Hepatocyte (in vitro differentiated cells): ENCODE data around the gene TRAPPC1. TPM values are rescaled to one million over a fixed set of nuclear protein-coding genes. Genes with fewer than 3 reads are reported as not detected.

Experiments
- DNase-seq: peaks from one replicate; pipeline ENCODE4 v3.0.0-alpha.2; 2016; ENCODE audit warnings: low spot score
- H2AFZ ChIP-seq: fragments of 200-600 bp; sonication (generic); 2 replicates; pipeline ENCODE4 v1.6.0; 2016; ENCODE audit warnings: antibody characterized with exemption, mild to moderate bottlenecking
- H3K27ac ChIP-seq: fragments of 200-600 bp; sonication (generic); 2 replicates; pipeline ENCODE4 v1.5.1; 2016; ENCODE audit warnings: mild to moderate bottlenecking
- H3K27me3 ChIP-seq: fragments of 200-600 bp; sonication (generic); 2 replicates; pipeline ENCODE4 v1.6.1; 2016
- H3K36me3 ChIP-seq: fragments of 200-600 bp; sonication (generic); replicated peaks from 2 replicates; pipeline ENCODE4 v1.5.1; 2016; ENCODE audit warnings: low read depth; ENCODE audit not compliant: insufficient read depth
- H3K4me1 ChIP-seq: fragments of 200-600 bp; sonication (generic); 2 replicates; pipeline ENCODE4 v1.5.1; 2016; ENCODE audit warnings: mild to moderate bottlenecking, moderate library complexity; ENCODE audit not compliant: insufficient read depth
- H3K4me2 ChIP-seq: fragments of 200-600 bp; sonication (generic); 2 replicates; pipeline ENCODE4 v1.6.0; 2016
- H3K4me3 ChIP-seq: fragments of 200-600 bp; sonication (generic); 2 replicates; pipeline ENCODE4 v1.5.1; 2016; ENCODE audit warnings: mild to moderate bottlenecking
- H3K79me2 ChIP-seq: fragments of 200-600 bp; sonication (generic); 2 replicates; pipeline ENCODE4 v1.6.0; 2017; ENCODE audit warnings: mild to moderate bottlenecking
- H3K9me2 ChIP-seq: fragments of 200-600 bp; sonication (generic); replicated peaks from 2 replicates; pipeline ENCODE4 v1.6.0; 2017; ENCODE audit warnings: mild to moderate bottlenecking; ENCODE audit not compliant: insufficient read depth
- H3K9me3 ChIP-seq: fragments of 200-600 bp; sonication (generic); 2 replicates; pipeline ENCODE4 v1.5.1; 2016; ENCODE audit warnings: low read depth, mild to moderate bottlenecking
- H4K20me1 ChIP-seq: fragments of 200-600 bp; sonication (generic); 2 replicates; pipeline ENCODE4 v1.6.0; 2016; ENCODE audit warnings: mild to moderate bottlenecking; ENCODE audit not compliant: insufficient read depth, poor library complexity, severe bottlenecking
- EZH2 ChIP-seq: fragments of 200-600 bp; sonication (generic); IDR thresholded peaks from 2 replicates; pipeline ENCODE4 v1.6.1; 2016; ENCODE audit warnings: antibody characterized with exemption, mild to moderate bottlenecking, borderline replicate concordance
- EZH2phosphoT487 ChIP-seq: fragments of 200-600 bp; sonication (generic); IDR thresholded peaks from one replicate; pipeline ENCODE4 v1.6.1; 2018; ENCODE audit warnings: antibody characterized with exemption, mild to moderate bottlenecking, low read depth, moderate library complexity; ENCODE audit not compliant: unreplicated experiment, severe bottlenecking
- WGBS: methylation state at CpG from one replicate; pipeline ENCODE4 v1.1.6; 2016; ENCODE audit warnings: low lambda C conversion rate; ENCODE audit errors: missing lambda C conversion rate; 5-methylcytosine and 5-hydroxymethylcytosine counted together
- polyA plus RNA-seq: library from polyadenylated mRNA; unstranded; fragments of >200 nt; fragmentation: Nextera tagmentation; extraction: Ambion mirVana; gene quantifications from 2 replicates; pipeline ENCODE4 v1.2.1, GENCODE V29; 2016
- total RNA-seq: library from RNA; depleted of rRNA; stranded (reverse); fragments of >200 nt; gene quantifications from 2 replicates; pipeline ENCODE4 v1.2.3, GENCODE V29; 2014
- TF ChIP-seq, protein P1 (sequence below): fragments of 200-600 bp; sonication (generic); IDR thresholded peaks from 2 replicates; pipeline ENCODE4 v1.5.1; 2016; ENCODE audit warnings: antibody characterized with exemption, mild to moderate bottlenecking; ENCODE audit not compliant: poor library complexity

TRAPPC1 gene
- total and polyA plus RNA-seq, 2 experiments from 2014 or later = 20.7 to 272 TPM

- Histone ChIP-seq H3K4me2 (no peak overlapping the region), H3K27ac (no peak overlapping the region), H3K4me1 (no peaks in the 10 kb centered on the region), H2AFZ (no peak overlapping the region), H3K79me2 (no peaks in the 10 kb centered on the region), H3K9me3 (no peaks in the 10 kb centered on the region), H3K36me3 (peaks cover 3% of the 10 kb centered on the region), H3K4me3 (no peak overlapping the region), H3K27me3 (no peaks in the 10 kb centered on the region), H4K20me1 (no peaks in the 10 kb centered on the region), H3K9me2 (no peaks in the 10 kb centered on the region)
- WGBS = 95% methylated on average over 7 of the region's 7 CpGs
- TF ChIP-seq, protein P1, sequence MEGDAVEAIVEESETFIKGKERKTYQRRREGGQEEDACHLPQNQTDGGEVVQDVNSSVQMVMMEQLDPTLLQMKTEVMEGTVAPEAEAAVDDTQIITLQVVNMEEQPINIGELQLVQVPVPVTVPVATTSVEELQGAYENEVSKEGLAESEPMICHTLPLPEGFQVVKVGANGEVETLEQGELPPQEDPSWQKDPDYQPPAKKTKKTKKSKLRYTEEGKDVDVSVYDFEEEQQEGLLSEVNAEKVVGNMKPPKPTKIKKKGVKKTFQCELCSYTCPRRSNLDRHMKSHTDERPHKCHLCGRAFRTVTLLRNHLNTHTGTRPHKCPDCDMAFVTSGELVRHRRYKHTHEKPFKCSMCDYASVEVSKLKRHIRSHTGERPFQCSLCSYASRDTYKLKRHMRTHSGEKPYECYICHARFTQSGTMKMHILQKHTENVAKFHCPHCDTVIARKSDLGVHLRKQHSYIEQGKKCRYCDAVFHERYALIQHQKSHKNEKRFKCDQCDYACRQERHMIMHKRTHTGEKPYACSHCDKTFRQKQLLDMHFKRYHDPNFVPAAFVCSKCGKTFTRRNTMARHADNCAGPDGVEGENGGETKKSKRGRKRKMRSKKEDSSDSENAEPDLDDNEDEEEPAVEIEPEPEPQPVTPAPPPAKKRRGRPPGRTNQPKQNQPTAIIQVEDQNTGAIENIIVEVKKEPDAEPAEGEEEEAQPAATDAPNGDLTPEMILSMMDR = no peak
- TF ChIP-seq EZH2phosphoT487 = no peak
- no peak for TF ChIP-seq EZH2
- no peak for DNase-seq
Observed at GRCh38 chr17:7945651-7946050, 13.9 kb upstream of the TRAPPC1 start.

DNA sequence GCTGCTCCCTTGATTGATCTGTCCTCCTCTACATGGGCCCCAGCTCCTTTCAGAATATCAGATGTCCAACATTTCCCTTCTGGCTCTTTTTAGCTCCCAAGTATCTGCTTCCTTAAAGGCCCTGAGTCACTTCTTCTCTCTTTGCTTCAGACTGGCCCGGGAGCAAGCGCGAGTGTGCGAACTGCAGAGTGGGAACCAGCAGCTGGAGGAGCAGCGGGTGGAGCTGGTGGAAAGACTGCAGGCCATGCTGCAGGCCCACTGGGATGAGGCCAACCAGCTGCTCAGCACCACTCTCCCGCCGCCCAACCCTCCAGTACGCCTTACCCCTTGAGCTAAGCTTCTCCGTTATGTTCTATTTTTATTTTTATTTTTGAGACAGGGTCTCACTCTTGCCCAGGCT, 12.6 kb upstream of the TRAPPC1 start:
- H3K4me3 ChIP-seq = no peak overlapping the region
- H3K27me3 ChIP-seq = no peaks in the 10 kb centered on the region
- no peak overlapping the region for H2AFZ ChIP-seq
- H4K20me1 ChIP-seq = no peaks in the 10 kb centered on the region
- H3K79me2 ChIP-seq = no peaks in the 10 kb centered on the region
- no peaks in the 10 kb centered on the region for H3K4me1 ChIP-seq
- H3K36me3 ChIP-seq = peaks cover 3% of the 10 kb centered on the region
- H3K9me3 ChIP-seq = no peaks in the 10 kb centered on the region
- no peak overlapping the region for H3K27ac ChIP-seq
- H3K4me2 ChIP-seq = no peak overlapping the region
- 95% methylated on average over 9 of the region's 9 CpGs for WGBS
- H3K9me2 ChIP-seq = no peaks in the 10 kb centered on the region
- TF ChIP-seq EZH2 = no peak
- TF ChIP-seq, protein P1 = no peak
- no peak for TF ChIP-seq EZH2phosphoT487
- no peak for DNase-seq

- H3K27ac ChIP-seq = no peak overlapping the region
- H3K4me2 ChIP-seq = no peak overlapping the region
- 96% methylated on average over 13 of the region's 13 CpGs for WGBS
- no peaks in the 10 kb centered on the region for H4K20me1 ChIP-seq
- peaks cover 3% of the 10 kb centered on the region for H3K36me3 ChIP-seq
- no peak overlapping the region for H2AFZ ChIP-seq
- H3K27me3 ChIP-seq = no peaks in the 10 kb centered on the region
- no peak for TF ChIP-seq EZH2
- TF ChIP-seq, protein P1 = no peak
- TF ChIP-seq EZH2phosphoT487 = no peak
- no peak for DNase-seq
- H3K79me2 ChIP-seq = no peaks in the 10 kb centered on the region
- H3K9me2 ChIP-seq = no peaks in the 10 kb centered on the region
- H3K4me1 ChIP-seq = no peaks in the 10 kb centered on the region
- no peak overlapping the region for H3K4me3 ChIP-seq
- no peaks in the 10 kb centered on the region for H3K9me3 ChIP-seq
Observed at GRCh38 chr17:7943291-7943690, 11.5 kb upstream of the TRAPPC1 start.

- no peak overlapping the region for H3K4me2 ChIP-seq
- no peaks in the 10 kb centered on the region for H3K9me3 ChIP-seq
- H3K4me1 ChIP-seq = no peaks in the 10 kb centered on the region
- no peak overlapping the region for H3K4me3 ChIP-seq
- no peaks in the 10 kb centered on the region for H3K9me2 ChIP-seq
- H3K79me2 ChIP-seq = no peaks in the 10 kb centered on the region
- WGBS = 93% methylated on average over 6 of the region's 6 CpGs
- no peak overlapping the region for H2AFZ ChIP-seq
- DNase-seq = no peak
- H4K20me1 ChIP-seq = no peaks in the 10 kb centered on the region
- no peaks in the 10 kb centered on the region for H3K27me3 ChIP-seq
- H3K36me3 ChIP-seq = no peaks in the 10 kb centered on the region
- TF ChIP-seq EZH2 (no peak), EZH2phosphoT487 (no peak)
- TF ChIP-seq, protein P1 = no peak
- no peak overlapping the region for H3K27ac ChIP-seq
Observed at GRCh38 chr17:7940743-7941142, 9.0 kb upstream of the TRAPPC1 start.
